Measurements from ENCODE around the gene TNFRSF17.

The TNFRSF17 gene

DNA sequence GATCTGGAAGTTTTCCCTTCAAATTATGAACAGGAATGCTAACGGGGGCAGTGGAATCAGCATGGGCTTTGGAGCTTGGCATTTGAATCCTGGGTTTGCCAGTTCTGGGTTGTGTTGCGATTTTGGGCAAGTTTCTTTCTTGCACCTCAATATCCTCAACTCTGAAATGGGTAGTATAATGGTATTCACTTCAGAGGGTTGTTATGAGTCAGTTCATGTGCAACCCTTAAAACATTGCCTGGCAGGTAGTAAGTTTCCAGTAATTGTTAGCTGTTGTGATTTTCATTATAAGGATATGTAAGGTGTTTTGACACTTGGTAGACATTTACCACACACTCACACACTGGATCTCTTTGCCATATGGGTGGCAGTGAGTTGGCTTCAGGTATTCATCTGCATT is 44.9 kb downstream of the TNFRSF17 start:
- DNase-seq (ENCODE audit: extremely low read depth, low read depth), result no peak
- TF ChIP-seq, protein P1, sequence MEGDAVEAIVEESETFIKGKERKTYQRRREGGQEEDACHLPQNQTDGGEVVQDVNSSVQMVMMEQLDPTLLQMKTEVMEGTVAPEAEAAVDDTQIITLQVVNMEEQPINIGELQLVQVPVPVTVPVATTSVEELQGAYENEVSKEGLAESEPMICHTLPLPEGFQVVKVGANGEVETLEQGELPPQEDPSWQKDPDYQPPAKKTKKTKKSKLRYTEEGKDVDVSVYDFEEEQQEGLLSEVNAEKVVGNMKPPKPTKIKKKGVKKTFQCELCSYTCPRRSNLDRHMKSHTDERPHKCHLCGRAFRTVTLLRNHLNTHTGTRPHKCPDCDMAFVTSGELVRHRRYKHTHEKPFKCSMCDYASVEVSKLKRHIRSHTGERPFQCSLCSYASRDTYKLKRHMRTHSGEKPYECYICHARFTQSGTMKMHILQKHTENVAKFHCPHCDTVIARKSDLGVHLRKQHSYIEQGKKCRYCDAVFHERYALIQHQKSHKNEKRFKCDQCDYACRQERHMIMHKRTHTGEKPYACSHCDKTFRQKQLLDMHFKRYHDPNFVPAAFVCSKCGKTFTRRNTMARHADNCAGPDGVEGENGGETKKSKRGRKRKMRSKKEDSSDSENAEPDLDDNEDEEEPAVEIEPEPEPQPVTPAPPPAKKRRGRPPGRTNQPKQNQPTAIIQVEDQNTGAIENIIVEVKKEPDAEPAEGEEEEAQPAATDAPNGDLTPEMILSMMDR (IDR thresholded peaks at IDR 0.05; ENCODE audit: low read depth, low read length, missing control alignments), result no peak
- H3K4me3 ChIP-seq (replicated peaks; ENCODE audit: low read depth, low read length), result no peak overlapping the region

DNA sequence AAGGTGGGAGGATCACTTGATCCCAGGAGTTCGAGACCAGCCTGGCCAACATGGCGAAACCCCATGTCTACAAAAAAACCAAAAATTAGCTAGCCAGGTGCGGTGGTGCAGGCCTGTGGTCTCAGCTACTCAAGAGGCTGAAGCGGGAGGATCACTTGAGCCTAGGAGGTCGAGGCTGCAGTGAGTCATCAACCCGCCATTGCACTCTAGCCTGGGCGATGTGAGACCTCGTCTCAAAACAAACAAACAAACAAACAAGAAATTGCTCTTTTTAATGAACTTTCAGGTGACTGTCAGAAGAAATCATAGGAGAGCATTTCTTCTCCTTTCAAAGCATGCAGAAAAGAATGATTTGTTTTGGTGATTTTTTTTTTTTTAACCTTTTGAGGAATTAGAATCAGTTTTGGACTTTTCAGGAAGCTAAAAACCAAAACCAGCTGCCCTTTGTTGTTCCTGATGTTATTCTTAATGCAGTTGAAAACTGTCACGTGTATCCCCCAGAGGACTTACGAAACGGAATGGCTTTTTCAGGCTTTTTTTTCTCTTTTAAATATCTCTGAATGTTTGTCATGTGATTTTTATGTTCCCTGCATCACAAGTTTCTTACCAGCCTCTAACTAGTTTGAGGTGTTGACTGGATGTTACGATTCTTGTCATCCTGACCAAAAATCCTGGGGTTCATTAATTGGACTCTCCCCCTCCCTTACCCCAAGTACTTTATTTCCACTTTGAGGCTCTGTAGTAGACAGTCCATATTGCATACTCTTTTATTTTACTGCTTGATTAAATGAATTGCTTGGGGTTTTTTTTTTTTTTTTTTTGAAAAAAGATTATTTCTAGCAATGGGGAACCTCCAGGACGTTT is 45.6 kb downstream of the TNFRSF17 start:
- TF ChIP-seq, protein P1 (IDR thresholded peaks at IDR 0.05; ENCODE audit: low read depth, low read length, missing control alignments), result no peak
- no peak for DNase-seq (ENCODE audit: extremely low read depth, low read depth)
- H3K4me3 ChIP-seq (replicated peaks; ENCODE audit: low read depth, low read length), result no peak overlapping the region

DNA sequence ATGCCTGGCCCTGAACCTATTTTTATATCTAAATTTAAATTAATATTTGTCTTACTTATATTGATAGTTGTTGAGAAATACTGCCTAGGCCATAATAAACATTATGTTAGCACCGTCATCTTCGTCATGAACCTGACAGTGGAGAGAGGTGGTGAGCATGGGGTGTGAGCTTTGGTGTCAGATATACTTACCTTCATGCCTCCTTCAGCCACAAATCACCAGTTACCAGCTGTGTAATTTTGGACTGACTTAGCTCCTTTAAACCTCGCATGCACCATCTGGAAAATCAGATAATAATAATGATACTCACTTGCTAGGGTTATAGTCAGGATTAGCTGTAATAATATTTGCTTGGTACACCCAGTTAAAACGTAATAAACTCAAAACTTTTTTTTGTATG is 46.6 kb downstream of the TNFRSF17 start:
- TF ChIP-seq, protein P1 (IDR thresholded peaks at IDR 0.05; ENCODE audit: low read depth, low read length, missing control alignments), result no peak
- DNase-seq (ENCODE audit: extremely low read depth, low read depth), result no peak
- no peak overlapping the region for H3K4me3 ChIP-seq (replicated peaks; ENCODE audit: low read depth, low read length)

DNA sequence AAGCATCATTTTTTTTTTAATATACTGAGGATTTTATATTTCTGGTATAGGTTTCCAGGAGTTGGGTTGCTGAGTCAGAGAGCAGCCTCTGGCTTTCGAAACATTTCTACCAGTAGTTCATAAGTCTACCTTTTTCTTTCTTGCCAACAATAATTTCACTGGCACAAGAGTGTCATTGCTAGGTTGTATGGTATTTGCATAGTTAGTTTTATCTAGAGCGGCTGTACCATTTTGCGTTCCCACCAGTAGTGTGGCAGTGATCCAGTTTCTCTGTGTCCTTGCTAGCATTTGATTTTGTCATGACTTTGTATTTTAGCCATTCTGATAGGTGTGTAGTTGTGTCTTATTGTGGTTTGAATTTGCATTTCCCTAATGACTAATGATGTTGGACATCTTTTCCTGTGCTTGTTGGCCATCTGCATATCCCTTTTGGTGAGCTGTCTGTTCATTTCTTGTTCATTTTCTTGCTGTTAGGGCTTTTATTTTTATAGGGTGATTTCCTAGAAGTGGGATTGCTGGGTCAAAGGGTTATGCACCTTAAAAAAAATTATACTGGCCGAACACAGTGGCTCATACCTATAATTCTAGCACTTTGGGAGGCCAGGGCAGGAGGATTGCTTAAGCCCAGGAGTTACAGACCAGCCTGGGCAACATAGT is 51.4 kb downstream of the TNFRSF17 start:
- TF ChIP-seq, protein P1 (IDR thresholded peaks at IDR 0.05; ENCODE audit: low read depth, low read length, missing control alignments), result no peak
- DNase-seq (ENCODE audit: extremely low read depth, low read depth), result no peak
- no peak overlapping the region for H3K4me3 ChIP-seq (replicated peaks; ENCODE audit: low read depth, low read length)

DNA sequence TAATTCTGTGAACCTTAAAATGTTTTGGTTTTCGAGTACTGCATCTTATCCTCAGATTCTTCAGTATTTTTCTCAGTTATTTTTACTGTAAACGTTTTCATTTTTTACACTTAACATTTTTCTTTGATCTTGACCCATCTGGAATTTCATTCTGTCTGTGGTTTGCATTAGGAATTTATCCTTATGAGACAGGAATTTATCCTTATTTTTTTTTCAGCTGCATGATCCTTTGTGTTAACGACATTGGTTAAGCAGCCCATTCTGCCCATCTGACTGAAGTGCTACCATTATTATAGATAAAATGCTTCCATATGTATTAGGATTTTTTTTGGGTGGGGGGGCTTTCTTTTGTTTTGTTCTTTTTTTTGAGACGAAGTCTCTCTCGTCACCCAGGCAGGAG is 52.5 kb downstream of the TNFRSF17 start:
- TF ChIP-seq, protein P1 (IDR thresholded peaks at IDR 0.05; ENCODE audit: low read depth, low read length, missing control alignments), result no peak
- DNase-seq (ENCODE audit: extremely low read depth, low read depth), result no peak
- no peak overlapping the region for H3K4me3 ChIP-seq (replicated peaks; ENCODE audit: low read depth, low read length)

Data from HFF-Myc (cell line).